HCT116 (cell line): ENCODE measurements around the gene MDFI.

Source experiments
- CTCF ChIP-seq, 3 experiments: fragments of 200-600 bp in 1 of 3; sonication (generic) in 1 of 3; IDR thresholded peaks in 2 of 3; conservative IDR thresholded peaks in 1 of 3; 2 replicates each; pipeline ENCODE4 v1.5.1; 2012 to 2017; ENCODE audit warnings: low read depth in 2 of 3, low read length in 2 of 3, antibody characterized with exemption in 1 of 3, borderline replicate concordance in 1 of 3, control low read depth in 1 of 3, mild to moderate bottlenecking in 1 of 3, mixed read lengths in 1 of 3, mixed run types in 1 of 3, moderate library complexity in 1 of 3; ENCODE audit not compliant: insufficient read depth in 1 of 3
- EZH2 ChIP-seq: fragments of 200-600 bp; sonication (generic); IDR thresholded peaks from 2 replicates; pipeline ENCODE4 v1.6.1; 2017; ENCODE audit warnings: antibody characterized with exemption, mixed run types
- MAX ChIP-seq: IDR thresholded peaks from 2 replicates; pipeline ENCODE4 v1.6.1; 2012
- POLR2AphosphoS5 ChIP-seq: IDR thresholded peaks from 2 replicates; pipeline ENCODE4 v1.6.1; 2011; ENCODE audit warnings: mild to moderate bottlenecking, low read depth, low read length, moderate library complexity
- RAD21 ChIP-seq: IDR thresholded peaks from 2 replicates; pipeline ENCODE4 v1.6.1; 2012; ENCODE audit warnings: low read depth, mild to moderate bottlenecking
- SRF ChIP-seq: IDR thresholded peaks from 2 replicates; pipeline ENCODE4 v1.6.1; 2012; ENCODE audit warnings: low read depth
- YY1 ChIP-seq: IDR thresholded peaks from 2 replicates; pipeline ENCODE4 v1.6.1; 2011; ENCODE audit warnings: low read length, low read depth, moderate library complexity, mild to moderate bottlenecking; ENCODE audit not compliant: insufficient replicate concordance; ENCODE audit errors: extremely low read depth
- ZNF274 ChIP-seq: fragments of 200-500 bp; sonication (Bioruptor generic); IDR thresholded peaks from 2 replicates; pipeline ENCODE4 v1.6.1; 2014; ENCODE audit warnings: mild to moderate bottlenecking, low read depth, low read length, inconsistent platforms
- TF ChIP-seq, protein P1 (sequence below): IDR thresholded peaks from 2 replicates; pipeline ENCODE4 v1.6.1; 2012; ENCODE audit warnings: low read depth
- TF ChIP-seq, protein P2 (sequence below): IDR thresholded peaks from 2 replicates; pipeline ENCODE4 v1.6.1; 2012

DNA sequence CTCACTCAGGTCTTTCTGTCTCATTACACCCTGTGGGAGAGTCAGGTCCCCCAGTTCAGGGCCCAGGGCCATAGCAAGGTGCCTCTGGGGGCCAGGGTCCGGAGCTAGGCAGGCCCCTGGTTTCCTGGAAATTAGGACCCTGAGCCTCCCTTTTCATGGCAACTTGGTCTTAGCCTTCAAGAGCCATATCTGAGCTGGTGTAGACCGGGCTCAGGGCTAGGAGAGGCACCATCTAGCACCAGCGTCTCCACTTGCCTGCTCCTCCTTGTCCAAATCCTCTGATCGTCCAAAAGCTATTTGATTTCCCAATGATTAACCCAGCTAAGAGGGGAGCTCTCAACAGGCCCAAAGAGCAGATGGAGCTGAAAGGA, 5.6 kb downstream of the MDFI start:
- TF ChIP-seq CTCF (IDR thresholded peaks at IDR 0.05 in 2 of 3, conservative IDR thresholded peaks at IDR 0.05 in 1 of 3; ENCODE audit: borderline replicate concordance in 1 of 3, insufficient read depth in 1 of 3, low read depth in 2 of 3, low read length in 2 of 3) (no peak), EZH2 (no peak), POLR2AphosphoS5 (no peak), SRF (no peak), YY1 (no peak), ZNF274 (no peak), MAX (no peak), RAD21 (no peak)
- TF ChIP-seq, protein P1, sequence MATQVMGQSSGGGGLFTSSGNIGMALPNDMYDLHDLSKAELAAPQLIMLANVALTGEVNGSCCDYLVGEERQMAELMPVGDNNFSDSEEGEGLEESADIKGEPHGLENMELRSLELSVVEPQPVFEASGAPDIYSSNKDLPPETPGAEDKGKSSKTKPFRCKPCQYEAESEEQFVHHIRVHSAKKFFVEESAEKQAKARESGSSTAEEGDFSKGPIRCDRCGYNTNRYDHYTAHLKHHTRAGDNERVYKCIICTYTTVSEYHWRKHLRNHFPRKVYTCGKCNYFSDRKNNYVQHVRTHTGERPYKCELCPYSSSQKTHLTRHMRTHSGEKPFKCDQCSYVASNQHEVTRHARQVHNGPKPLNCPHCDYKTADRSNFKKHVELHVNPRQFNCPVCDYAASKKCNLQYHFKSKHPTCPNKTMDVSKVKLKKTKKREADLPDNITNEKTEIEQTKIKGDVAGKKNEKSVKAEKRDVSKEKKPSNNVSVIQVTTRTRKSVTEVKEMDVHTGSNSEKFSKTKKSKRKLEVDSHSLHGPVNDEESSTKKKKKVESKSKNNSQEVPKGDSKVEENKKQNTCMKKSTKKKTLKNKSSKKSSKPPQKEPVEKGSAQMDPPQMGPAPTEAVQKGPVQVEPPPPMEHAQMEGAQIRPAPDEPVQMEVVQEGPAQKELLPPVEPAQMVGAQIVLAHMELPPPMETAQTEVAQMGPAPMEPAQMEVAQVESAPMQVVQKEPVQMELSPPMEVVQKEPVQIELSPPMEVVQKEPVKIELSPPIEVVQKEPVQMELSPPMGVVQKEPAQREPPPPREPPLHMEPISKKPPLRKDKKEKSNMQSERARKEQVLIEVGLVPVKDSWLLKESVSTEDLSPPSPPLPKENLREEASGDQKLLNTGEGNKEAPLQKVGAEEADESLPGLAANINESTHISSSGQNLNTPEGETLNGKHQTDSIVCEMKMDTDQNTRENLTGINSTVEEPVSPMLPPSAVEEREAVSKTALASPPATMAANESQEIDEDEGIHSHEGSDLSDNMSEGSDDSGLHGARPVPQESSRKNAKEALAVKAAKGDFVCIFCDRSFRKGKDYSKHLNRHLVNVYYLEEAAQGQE: no peak
- TF ChIP-seq, protein P2, sequence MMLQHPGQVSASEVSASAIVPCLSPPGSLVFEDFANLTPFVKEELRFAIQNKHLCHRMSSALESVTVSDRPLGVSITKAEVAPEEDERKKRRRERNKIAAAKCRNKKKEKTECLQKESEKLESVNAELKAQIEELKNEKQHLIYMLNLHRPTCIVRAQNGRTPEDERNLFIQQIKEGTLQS: no peak
